Testis (tissue), 2 donors: Measurements from ENCODE around the gene GTPBP1.

Experiments used
- CTCF ChIP-seq, 3 experiments: fragments of 450-650 bp in 2 of 3; fragments of 200-600 bp in 1 of 3; sonication (generic) in 1 of 3; IDR thresholded peaks; one replicate each; pipeline ENCODE4 v1.5.1; 2016 to 2019; ENCODE audit warnings: antibody characterized with exemption in 3 of 3, mild to moderate bottlenecking in 2 of 3, moderate library complexity in 1 of 3
- POLR2A ChIP-seq: fragments of 450-650 bp; IDR thresholded peaks from one replicate; pipeline ENCODE4 v1.6.1; 2017; ENCODE audit warnings: antibody characterized with exemption, mild to moderate bottlenecking, moderate library complexity

GRCh38 chr22:38699784-38700183 lies 6.0 kb upstream of the GTPBP1 start:
- no peak for TF ChIP-seq CTCF (IDR thresholded peaks at IDR 0.05)
- TF ChIP-seq POLR2A, result no peak
